SK-N-MC (cell line): ENCODE data around the gene RAB8A.

Experiments used
- EZH2 ChIP-seq: fragments of 200-600 bp; sonication (generic); IDR thresholded peaks from one replicate; pipeline ENCODE4 v1.6.1; 2017; ENCODE audit warnings: antibody characterized with exemption
- FOXP2 ChIP-seq: optimal IDR thresholded peaks from 2 replicates; pipeline ENCODE3; 2011; ENCODE audit warnings: mild to moderate bottlenecking, moderate library complexity; ENCODE audit not compliant: insufficient read depth; ENCODE audit errors: extremely low read length, control extremely low read depth
- POLR2AphosphoS5 ChIP-seq: IDR thresholded peaks from 2 replicates; pipeline ENCODE4 v1.6.1; 2012; ENCODE audit warnings: mild to moderate bottlenecking, low read depth, low read length, borderline replicate concordance

- no peak for TF ChIP-seq EZH2
- TF ChIP-seq POLR2AphosphoS5: no peak
- no peak for TF ChIP-seq FOXP2
Observed at GRCh38 chr19:16071072-16071691, 40.5 kb upstream of the RAB8A start.
